GM19240 (cell line): ENCODE results near the gene TGFBRAP1.
A peak's percentile ranks its signal among the peaks of the same experiment; 100 is the strongest.

Experiments used
- DNase-seq: peaks from one replicate; pipeline ENCODE4 v3.0.0; 2011; ENCODE audit warnings: low spot score; ENCODE audit not compliant: insufficient read length

TGFBRAP1 gene, protein sequence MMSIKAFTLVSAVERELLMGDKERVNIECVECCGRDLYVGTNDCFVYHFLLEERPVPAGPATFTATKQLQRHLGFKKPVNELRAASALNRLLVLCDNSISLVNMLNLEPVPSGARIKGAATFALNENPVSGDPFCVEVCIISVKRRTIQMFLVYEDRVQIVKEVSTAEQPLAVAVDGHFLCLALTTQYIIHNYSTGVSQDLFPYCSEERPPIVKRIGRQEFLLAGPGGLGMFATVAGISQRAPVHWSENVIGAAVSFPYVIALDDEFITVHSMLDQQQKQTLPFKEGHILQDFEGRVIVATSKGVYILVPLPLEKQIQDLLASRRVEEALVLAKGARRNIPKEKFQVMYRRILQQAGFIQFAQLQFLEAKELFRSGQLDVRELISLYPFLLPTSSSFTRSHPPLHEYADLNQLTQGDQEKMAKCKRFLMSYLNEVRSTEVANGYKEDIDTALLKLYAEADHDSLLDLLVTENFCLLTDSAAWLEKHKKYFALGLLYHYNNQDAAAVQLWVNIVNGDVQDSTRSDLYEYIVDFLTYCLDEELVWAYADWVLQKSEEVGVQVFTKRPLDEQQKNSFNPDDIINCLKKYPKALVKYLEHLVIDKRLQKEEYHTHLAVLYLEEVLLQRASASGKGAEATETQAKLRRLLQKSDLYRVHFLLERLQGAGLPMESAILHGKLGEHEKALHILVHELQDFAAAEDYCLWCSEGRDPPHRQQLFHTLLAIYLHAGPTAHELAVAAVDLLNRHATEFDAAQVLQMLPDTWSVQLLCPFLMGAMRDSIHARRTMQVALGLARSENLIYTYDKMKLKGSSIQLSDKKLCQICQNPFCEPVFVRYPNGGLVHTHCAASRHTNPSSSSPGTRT

DNA sequence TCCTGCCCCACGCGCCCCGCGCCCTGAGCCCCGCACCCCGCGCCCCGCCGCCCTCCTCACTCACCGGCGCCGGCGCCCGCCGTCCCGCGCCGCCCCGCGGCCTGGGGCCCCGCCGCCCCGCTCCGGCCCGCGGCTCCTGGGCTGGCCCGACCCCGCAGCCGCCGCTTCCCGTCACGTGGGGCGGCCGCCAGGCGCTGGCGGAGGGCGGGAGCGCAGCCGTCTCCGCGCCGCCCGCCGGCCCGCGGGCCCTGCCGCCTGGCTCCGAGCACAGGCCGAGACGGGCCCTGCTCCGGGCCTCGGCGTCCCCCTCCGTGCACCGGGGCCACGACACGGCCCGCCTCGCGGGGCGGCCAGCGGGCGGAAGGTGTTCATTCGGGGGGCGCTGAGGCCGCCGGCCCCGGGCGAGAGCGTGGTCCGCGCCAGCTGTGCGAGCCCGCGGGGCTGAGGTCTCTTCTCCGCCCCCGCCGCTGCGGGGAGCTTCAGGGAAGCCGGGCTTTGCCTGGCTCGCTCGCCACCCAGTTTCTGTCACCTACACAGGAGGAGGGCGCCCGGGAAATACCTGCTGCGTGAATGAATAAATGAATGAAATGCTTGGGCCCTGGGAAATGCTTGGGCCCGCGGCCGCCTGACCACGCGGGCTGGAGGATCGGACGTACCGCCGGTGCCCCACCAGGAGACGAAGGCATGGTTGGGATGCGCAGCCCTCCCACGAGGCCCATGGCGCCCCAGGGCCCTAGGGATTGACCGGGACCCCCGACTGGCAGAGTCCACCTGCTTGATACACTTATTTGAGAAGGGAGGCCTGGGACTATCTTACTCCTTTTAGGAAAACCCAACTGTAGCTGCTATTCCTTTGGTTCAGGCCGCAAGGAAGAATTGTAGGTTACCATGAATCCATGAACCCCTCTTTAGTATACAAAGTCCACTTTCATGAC, at the start of gene TGFBRAP1:
Gene TGFBRAP1 (minus strand): TSS at position 175 of the 935 bp plus-strand sequence. CDS start 21,434 bp downstream, outside the sequence.
- peak; percentile 57 for DNase-seq

DNA sequence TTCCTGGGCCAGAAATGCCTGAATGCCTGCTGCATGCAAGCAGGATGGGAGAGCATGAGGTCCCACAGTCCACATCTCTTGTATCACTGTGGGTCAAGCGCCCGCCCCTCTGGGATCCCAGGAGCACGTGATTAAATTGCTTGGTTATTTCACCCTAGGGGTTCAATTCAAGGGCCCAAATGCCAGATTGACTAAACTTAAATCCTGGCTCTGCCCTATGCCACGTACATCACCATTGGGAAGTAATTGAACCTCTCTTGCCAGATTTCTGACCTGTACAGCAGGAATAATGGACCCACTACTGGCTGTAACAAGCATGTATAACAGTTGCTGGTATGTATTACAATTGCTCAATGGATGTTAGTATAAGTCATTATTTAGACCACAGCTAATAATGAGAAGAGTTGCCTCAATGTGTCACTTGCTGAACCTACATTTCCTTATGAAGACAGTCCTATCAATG, 49.4 kb upstream of the TGFBRAP1 start:
- DNase-seq = no peak

DNA sequence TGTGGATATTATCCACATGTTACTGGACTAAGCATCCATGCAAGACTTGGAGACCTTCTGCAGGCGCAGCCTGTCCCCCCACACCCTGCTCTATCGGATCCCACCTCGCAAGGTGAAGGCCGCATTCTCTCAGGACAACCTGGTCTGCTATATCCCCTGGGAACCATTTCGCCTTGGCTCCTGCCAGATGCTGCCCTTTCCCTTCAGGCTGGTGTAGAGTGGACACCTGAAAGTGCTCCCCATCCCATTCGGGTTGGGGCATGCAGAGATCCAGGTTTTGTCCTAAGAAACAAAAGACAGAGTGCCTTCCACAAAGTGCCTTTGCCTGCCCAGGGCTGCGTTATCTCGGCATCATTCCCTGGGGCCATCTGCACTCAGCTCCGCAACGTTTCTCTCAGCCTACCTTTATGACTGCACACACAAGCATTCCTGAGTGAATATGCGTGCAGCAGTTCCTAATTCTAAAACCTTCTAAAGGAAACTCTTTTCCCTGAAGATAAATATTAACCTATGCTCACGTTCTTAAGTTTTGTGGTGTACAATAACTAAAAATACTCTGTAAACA, 48.8 kb upstream of the TGFBRAP1 start:
- no peak for DNase-seq

DNA sequence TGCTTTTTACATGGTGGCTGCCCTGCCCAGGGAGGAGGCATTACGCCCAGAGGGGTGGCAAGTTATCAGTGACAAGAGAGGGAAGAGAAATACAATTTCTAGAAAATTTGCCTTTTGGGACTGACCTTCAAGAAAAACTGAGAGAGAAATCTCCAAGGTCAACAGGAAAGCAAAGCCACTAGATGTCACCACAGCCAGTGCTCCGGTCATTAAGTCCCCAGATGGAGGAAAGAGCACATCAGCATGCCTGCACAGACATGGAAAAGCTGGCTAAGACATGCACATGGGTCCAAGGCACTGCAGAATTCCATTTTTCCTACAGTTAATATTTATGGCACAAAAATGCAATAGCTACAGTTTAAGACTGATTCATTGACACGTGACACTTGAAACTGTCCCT, 48.3 kb upstream of the TGFBRAP1 start:
- no peak for DNase-seq

- DNase-seq = no peak
Measured at GRCh38 chr2:105376789-105377240, 47.3 kb upstream of the TGFBRAP1 start.

GRCh38 chr2:105376010-105376409, 46.5 kb upstream of the TGFBRAP1 start:
- DNase-seq = no peak

GRCh38 chr2:105375001-105375561, 45.5 kb upstream of the TGFBRAP1 start:
- DNase-seq = no peak

DNA sequence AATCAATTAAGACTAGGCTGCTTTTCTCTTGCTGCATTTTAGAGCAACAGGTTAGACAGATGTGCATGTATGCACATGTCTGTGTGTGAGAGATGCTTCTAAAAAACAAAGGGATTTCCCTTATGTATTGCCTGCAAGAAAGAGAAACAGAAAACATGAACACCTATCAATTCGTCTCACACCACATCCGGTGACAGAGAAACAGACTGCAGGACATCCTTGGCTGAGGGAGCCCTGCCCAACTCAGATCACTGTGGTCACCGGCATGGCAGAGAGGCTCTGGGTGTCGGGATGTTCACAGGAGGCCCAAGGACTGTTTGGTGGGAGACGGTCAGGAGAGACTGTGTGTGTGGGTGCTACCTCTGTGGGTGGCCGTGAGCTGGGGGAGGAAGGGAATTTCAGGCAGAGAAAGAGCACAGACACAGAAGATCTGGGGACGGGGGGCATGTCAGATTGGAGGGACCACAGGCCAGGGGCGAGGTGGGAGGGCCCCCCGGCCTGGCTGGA, 44.4 kb upstream of the TGFBRAP1 start:
- DNase-seq = peak; percentile 17

DNA sequence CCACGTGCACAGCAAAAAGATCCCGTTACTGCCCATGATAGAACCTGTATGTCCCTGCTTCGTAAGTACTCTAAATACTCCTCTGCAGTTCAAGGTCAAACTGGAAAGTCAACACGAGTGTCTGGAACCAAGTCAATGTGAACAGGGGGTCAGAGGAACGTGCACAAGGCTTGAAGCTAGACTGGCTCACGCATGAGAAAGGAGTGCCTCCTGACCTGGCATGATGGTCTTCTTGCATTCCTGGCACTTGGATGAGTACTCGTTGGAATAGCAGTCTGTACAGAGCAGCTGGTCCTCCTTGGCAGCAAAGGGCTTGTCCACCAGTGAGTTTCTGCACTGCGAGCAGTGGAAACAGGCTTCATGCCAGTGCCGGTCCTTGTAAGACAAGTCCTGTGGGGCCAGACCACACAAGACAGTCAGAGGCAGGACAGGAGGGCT, 43.8 kb upstream of the TGFBRAP1 start:
- no peak for DNase-seq

DNA sequence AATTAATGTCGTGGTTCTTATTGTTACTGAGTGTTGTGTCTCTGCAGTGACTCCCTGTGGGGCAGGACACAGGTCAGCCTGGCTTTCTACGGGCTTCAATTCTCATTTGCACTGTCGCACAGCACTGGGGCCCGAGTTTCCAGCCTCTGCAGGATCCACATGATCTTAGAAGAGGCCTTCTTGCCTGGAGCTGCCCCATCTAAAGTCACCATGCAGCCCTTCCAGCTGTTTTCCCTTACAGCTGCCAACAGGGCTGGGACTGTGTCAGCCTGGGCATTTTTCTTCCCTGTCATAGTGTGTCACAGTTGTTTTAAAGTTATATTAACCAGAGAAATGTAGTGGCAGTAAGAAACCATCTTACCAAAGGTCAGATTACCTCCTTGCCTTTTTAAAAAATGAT, 42.3 kb upstream of the TGFBRAP1 start:
- DNase-seq = no peak

GRCh38 chr2:105371156-105371555, 41.6 kb upstream of the TGFBRAP1 start:
- DNase-seq = no peak

GRCh38 chr2:105369777-105370690, 40.5 kb upstream of the TGFBRAP1 start:
- peak; percentile 61 for DNase-seq

DNA sequence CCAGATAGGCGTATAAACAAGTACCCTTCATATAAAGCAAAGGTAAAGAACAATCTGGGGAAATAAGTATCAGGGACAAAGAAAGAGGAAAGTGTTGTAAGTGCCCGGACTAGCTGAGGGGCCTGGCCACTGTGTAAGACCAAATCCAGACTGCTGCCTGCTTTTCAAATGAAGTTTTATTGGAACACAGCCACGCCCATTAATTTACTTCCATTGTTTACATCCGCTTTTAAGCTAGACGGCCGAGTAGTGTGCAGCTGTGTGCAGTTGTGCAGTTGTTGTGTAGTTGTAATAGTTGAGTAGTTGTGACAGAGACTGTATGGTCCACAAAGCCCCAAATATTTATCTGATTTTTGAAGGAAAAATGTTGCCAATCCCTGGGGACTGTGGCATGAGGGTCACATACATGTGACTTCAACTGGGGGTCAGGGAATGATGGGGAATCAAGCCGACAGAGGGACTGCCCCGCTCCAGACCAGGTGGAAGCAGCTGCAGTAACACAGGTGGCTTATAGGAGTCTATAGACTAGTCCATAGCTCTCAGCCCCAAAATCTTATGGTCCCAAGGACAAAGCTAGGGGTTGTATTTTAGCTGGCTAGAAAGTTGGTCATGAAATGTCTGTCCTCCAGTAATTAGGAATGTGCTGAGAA, 39.3 kb upstream of the TGFBRAP1 start:
- DNase-seq = no peak

DNA sequence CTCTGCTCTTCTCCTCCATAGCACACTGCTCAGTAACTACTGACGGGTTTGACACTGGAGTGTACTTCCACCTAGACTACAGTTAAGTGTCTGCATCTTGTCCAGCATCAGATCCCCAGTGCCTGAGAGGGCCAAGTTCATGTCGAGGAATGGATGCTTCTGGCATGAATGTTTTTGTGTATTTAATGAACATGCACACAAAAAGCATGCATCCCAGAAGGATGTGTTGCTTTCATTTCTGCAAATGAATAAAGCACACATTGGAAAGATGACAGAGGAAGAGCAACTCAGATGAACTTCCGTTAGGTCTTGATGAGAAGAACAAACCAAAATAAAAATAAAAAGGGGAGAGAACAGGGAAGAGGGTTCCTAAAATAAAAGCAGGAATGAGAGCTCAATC, 35.7 kb upstream of the TGFBRAP1 start:
- DNase-seq = no peak

- no peak for DNase-seq
Measured at GRCh38 chr2:105364436-105365139, 35.1 kb upstream of the TGFBRAP1 start.

GRCh38 chr2:105362862-105363591, 33.5 kb upstream of the TGFBRAP1 start:
- no peak for DNase-seq
